ENCODE measurements around the gene CADPS2. TPM values are rescaled to one million over a fixed set of nuclear protein-coding genes. Genes with fewer than 3 reads are reported as not detected.

The CADPS2 gene
- total RNA-seq, 2 experiments from 2014 or later: not detected

- no peak overlapping the region for H3K27ac Mint-ChIP-seq
- peaks cover 74% of the 10 kb centered on the region for H3K27me3 Mint-ChIP-seq
- ChIA-PET CTCF (no interaction called here), POLR2A (no interaction called here)
- DNase-seq (no peak), ATAC-seq (no peak)
- intact Hi-C loops (cut with DNase I, micrococcal nuclease): loop anchor here in 1 of 2 experiments (10.0 kb wide), 1 partner anchor 578 kb away; the partner anchor contains the start of gene CADPS2
- no peak overlapping the region for H3K4me3 Mint-ChIP-seq
- H3K36me3 Mint-ChIP-seq (ENCODE audit: low read depth): no peaks in the 10 kb centered on the region
- no peaks in the 10 kb centered on the region for H3K4me1 Mint-ChIP-seq
- H3K9me3 Mint-ChIP-seq (ENCODE audit: low read depth): no peaks in the 10 kb centered on the region
These were observed 579.0 kb downstream of the CADPS2 start for GRCh38 chr7:122307228-122307621.

- POLR2A ChIA-PET: no interaction called here
- DNase-seq: no peak
- intact Hi-C loops (cut with DNase I, micrococcal nuclease): loop anchor here in 1 of 2 experiments (10.0 kb wide), 1 partner anchor 578 kb away; the partner anchor contains the start of gene CADPS2
- Mint-ChIP-seq H3K4me1 (no peaks in the 10 kb centered on the region), H3K27ac (no peak overlapping the region), H3K36me3 (ENCODE audit: low read depth) (no peaks in the 10 kb centered on the region), H3K4me3 (no peak overlapping the region), H3K27me3 (peaks cover 73% of the 10 kb centered on the region), H3K9me3 (ENCODE audit: low read depth) (no peaks in the 10 kb centered on the region)
- CTCF ChIA-PET: no interaction called here
- no peak for ATAC-seq
These were observed 579.7 kb downstream of the CADPS2 start for GRCh38 chr7:122306320-122307227.

- no peak for ATAC-seq
- ChIA-PET CTCF (no interaction called here), POLR2A (no interaction called here)
- H3K4me1 Mint-ChIP-seq: no peaks in the 10 kb centered on the region
- no peaks in the 10 kb centered on the region for H3K36me3 Mint-ChIP-seq (ENCODE audit: low read depth)
- DNase-seq: no peak
- H3K9me3 Mint-ChIP-seq (ENCODE audit: low read depth): no peaks in the 10 kb centered on the region
- H3K4me3 Mint-ChIP-seq: no peak overlapping the region
- H3K27ac Mint-ChIP-seq: no peak overlapping the region
- intact Hi-C loops (cut with DNase I, micrococcal nuclease): loop anchor here in 1 of 2 experiments (10.0 kb wide), 1 partner anchor 579 kb away; the partner anchor contains the start of gene CADPS2
- peaks cover 73% of the 10 kb centered on the region for H3K27me3 Mint-ChIP-seq
These were observed 580.6 kb downstream of the CADPS2 start for GRCh38 chr7:122305475-122306319.

- Mint-ChIP-seq H3K27me3 (peaks cover 77% of the 10 kb centered on the region), H3K4me1 (no peaks in the 10 kb centered on the region), H3K4me3 (no peak overlapping the region), H3K36me3 (ENCODE audit: low read depth) (no peaks in the 10 kb centered on the region), H3K9me3 (ENCODE audit: low read depth) (no peaks in the 10 kb centered on the region), H3K27ac (no peak overlapping the region)
- DNase-seq (no peak), ATAC-seq (no peak)
- intact Hi-C loops (cut with DNase I, micrococcal nuclease): loop anchor here in 1 of 2 experiments (10.0 kb wide), 1 partner anchor 580 kb away; the partner anchor contains the start of gene CADPS2
- ChIA-PET POLR2A (no interaction called here), CTCF (no interaction called here)
These were observed 581.3 kb downstream of the CADPS2 start for GRCh38 chr7:122304996-122305421.

GRCh38 chr7:122304319-122304975 lies 581.8 kb downstream of the CADPS2 start, which contains the start of gene FEZF1:
TSS of gene FEZF1 (minus strand) at chr7:122304750. CDS start at chr7:122304437, 313 bp downstream.
- POLR2A ChIA-PET: no interaction called here
- intact Hi-C loops (cut with DNase I, micrococcal nuclease): loop anchor here in 1 of 2 experiments (10.0 kb wide), 1 partner anchor 580 kb away; the partner anchor contains the start of gene CADPS2
- H3K4me3 Mint-ChIP-seq: no peak within 1 kb of the TSS

GRCh38 chr7:122303531-122304318 lies 582.5 kb downstream of the CADPS2 start:
- H3K4me3 Mint-ChIP-seq: no peak overlapping the region
- ATAC-seq (no peak), DNase-seq (no peak)
- intact Hi-C loops (cut with DNase I, micrococcal nuclease): loop anchor here in 1 of 2 experiments (2.0 to 10.0 kb wide), 2 partner anchors 13 to 581 kb away; partner anchors contain the start of gene CADPS2
- H3K27ac Mint-ChIP-seq: no peak overlapping the region
- no peaks in the 10 kb centered on the region for H3K9me3 Mint-ChIP-seq (ENCODE audit: low read depth)
- ChIA-PET POLR2A (no interaction called here), CTCF (no interaction called here)
- peaks cover 81% of the 10 kb centered on the region for H3K27me3 Mint-ChIP-seq
- no peaks in the 10 kb centered on the region for H3K4me1 Mint-ChIP-seq
- no peaks in the 10 kb centered on the region for H3K36me3 Mint-ChIP-seq (ENCODE audit: low read depth)

More at GRCh38 chr7:122304319-122304975, 581.8 kb downstream of the CADPS2 start, which contains the start of gene FEZF1:
- Mint-ChIP-seq H3K27ac (no peak within 1 kb of the TSS), H3K9me3 (ENCODE audit: low read depth) (no peaks in the 10 kb centered on the region), H3K4me1 (no peaks in the 10 kb centered on the region), H3K36me3 (ENCODE audit: low read depth) (no peaks in the 10 kb centered on the region), H3K27me3 (peaks cover 78% of the 10 kb centered on the region)
- CTCF ChIA-PET: no interaction called here
- no peak for ATAC-seq
- no peak for DNase-seq

GRCh38 chr7:122302761-122303530 lies 583.3 kb downstream of the CADPS2 start:
- DNase-seq (no peak), ATAC-seq (no peak)
- Mint-ChIP-seq H3K36me3 (ENCODE audit: low read depth) (no peaks in the 10 kb centered on the region), H3K27ac (no peak overlapping the region), H3K9me3 (ENCODE audit: low read depth) (no peaks in the 10 kb centered on the region), H3K27me3 (peaks cover 84% of the 10 kb centered on the region), H3K4me3 (no peak overlapping the region), H3K4me1 (no peaks in the 10 kb centered on the region)
- ChIA-PET CTCF (no interaction called here), POLR2A (no interaction called here)
- intact Hi-C loops (cut with DNase I, micrococcal nuclease): loop anchor here in 1 of 2 experiments (2.0 to 10.0 kb wide), 2 partner anchors 14 to 582 kb away; partner anchors contain the start of gene CADPS2

- H3K9me3 Mint-ChIP-seq (ENCODE audit: low read depth): no peaks in the 10 kb centered on the region
- no peak overlapping the region for H3K27ac Mint-ChIP-seq
- no peaks in the 10 kb centered on the region for H3K36me3 Mint-ChIP-seq (ENCODE audit: low read depth)
- peaks cover 78% of the 10 kb centered on the region for H3K27me3 Mint-ChIP-seq
- CTCF ChIA-PET: no interaction called here
- intact Hi-C loops (cut with DNase I, micrococcal nuclease): loop anchor here in 1 of 2 experiments (2.0 to 10.0 kb wide), 2 partner anchors 15 to 583 kb away; partner anchors contain the start of gene CADPS2
- POLR2A ChIA-PET: no interaction called here
- ATAC-seq: no peak
- DNase-seq: no peak
- H3K4me3 Mint-ChIP-seq: no peak overlapping the region
- H3K4me1 Mint-ChIP-seq: no peaks in the 10 kb centered on the region
These were observed 584.2 kb downstream of the CADPS2 start for GRCh38 chr7:122301858-122302760.

Measured in activated CD4-positive, alpha-beta T cell treated with anti-CD3 and anti-CD28 coated beads for 36 hours (primary cell).